PC-3 (cell line): ENCODE results near the gene GFAP. TPM values are rescaled to one million over a fixed set of nuclear protein-coding genes. Genes with fewer than 3 reads are reported as not detected.

ENCODE experiments used
- ATAC-seq: fragments of 200-7000 bp; cut with Tn5 transposase; 2 replicates; pipeline ENCODE4 v1.9.1; 2020; ENCODE audit warnings: mild to moderate bottlenecking, moderate library complexity
- BruUV-seq: library from RNA; stranded (reverse); fragments of 400-500 nt; replicated peaks from 2 replicates; lab custom pipeline; 2021; lab: Mats Ljungman, UMichigan
- CTCF ChIA-PET: fragments of 300-600 bp; sonication (Branson Sonifier 250); formaldehyde crosslinking; loops from one replicate; lab custom pipeline; 2022; ENCODE audit warnings: antibody characterized with exemption; lab: Charles Lee
- POLR2A ChIA-PET: fragments of 300-600 bp; sonication (Branson Sonifier 250); formaldehyde crosslinking; loops from one replicate; lab custom pipeline; 2022; ENCODE audit warnings: antibody characterized with exemption; ENCODE audit not compliant: unreplicated experiment; lab: Charles Lee
- DNase-seq: peaks from one replicate; pipeline ENCODE4 v3.0.0-alpha.2; 2015
- H2AFZ ChIP-seq: fragments of 300-600 bp; sonication (generic); 2 replicates; pipeline ENCODE4 v1.6.0; 2016; ENCODE audit warnings: antibody characterized with exemption, low read length
- H3F3A ChIP-seq: fragments of 300-600 bp; sonication (generic); one replicate; pipeline ENCODE4 v1.6.0; 2017; ENCODE audit warnings: antibody characterized with exemption, low read length, control low read depth, mild to moderate bottlenecking; ENCODE audit not compliant: unreplicated experiment
- H3K27ac ChIP-seq: fragments of 300-600 bp; sonication (generic); 2 replicates; pipeline ENCODE4 v1.5.1; 2016; ENCODE audit warnings: mild to moderate bottlenecking, low read length
- H3K27me3 ChIP-seq: fragments of 300-600 bp; sonication (generic); 2 replicates; pipeline ENCODE4 v1.6.1; 2016; ENCODE audit warnings: low read length, mixed read lengths
- H3K36me3 ChIP-seq: fragments of 300-600 bp; sonication (generic); 2 replicates; pipeline ENCODE4 v1.6.1; 2016; ENCODE audit warnings: low read depth, mixed run types, low read length, mixed read lengths
- H3K4me1 ChIP-seq: fragments of 300-600 bp; sonication (generic); 2 replicates; pipeline ENCODE4 v1.5.1; 2016; ENCODE audit warnings: low read length; ENCODE audit not compliant: insufficient read depth
- H3K4me2 ChIP-seq: fragments of 300-600 bp; sonication (generic); 2 replicates; pipeline ENCODE4 v1.6.0; 2016; ENCODE audit warnings: low read length
- H3K4me3 ChIP-seq: fragments of 300-600 bp; sonication (generic); 2 replicates; pipeline ENCODE4 v1.5.1; 2016; ENCODE audit warnings: mild to moderate bottlenecking, low read length, mixed read lengths
- H3K79me2 ChIP-seq: fragments of 300-600 bp; sonication (generic); 2 replicates; pipeline ENCODE4 v1.6.1; 2017; ENCODE audit warnings: low read length, mixed read lengths
- H3K9ac ChIP-seq: fragments of 300-600 bp; sonication (generic); 2 replicates; pipeline ENCODE4 v1.6.0; 2016; ENCODE audit warnings: mild to moderate bottlenecking, low read length
- H3K9me2 ChIP-seq: fragments of 300-600 bp; sonication (generic); replicated peaks from 2 replicates; pipeline ENCODE4 v1.6.1; 2016; ENCODE audit warnings: mixed run types, low read length, mixed read lengths
- H3K9me3 ChIP-seq: fragments of 300-600 bp; sonication (generic); 2 replicates; pipeline ENCODE4 v1.6.1; 2016; ENCODE audit warnings: low read length, mixed read lengths
- H4K20me1 ChIP-seq: fragments of 300-600 bp; sonication (generic); 2 replicates; pipeline ENCODE4 v1.6.1; 2016; ENCODE audit warnings: low read length, mixed read lengths
- CTCF ChIP-seq: fragments of 300-600 bp; sonication (generic); conservative IDR thresholded peaks from 2 replicates; pipeline ENCODE4 v1.5.1; 2017; ENCODE audit warnings: antibody characterized with exemption, low read depth, mild to moderate bottlenecking, low read length
- EZH2 ChIP-seq: fragments of 300-600 bp; sonication (generic); IDR thresholded peaks from one replicate; pipeline ENCODE4 v1.6.1; 2017; ENCODE audit warnings: antibody characterized with exemption, mild to moderate bottlenecking, low read length; ENCODE audit not compliant: unreplicated experiment
- EZH2phosphoT487 ChIP-seq: fragments of 300-600 bp; sonication (generic); IDR thresholded peaks from 2 replicates; pipeline ENCODE4 v1.6.1; 2018; ENCODE audit warnings: mild to moderate bottlenecking, antibody characterized with exemption, low read length, borderline replicate concordance
- intact Hi-C: fragments of 100-400 bp; cut with micrococcal nuclease; formaldehyde crosslinking; loops from 2 replicates; pipeline ENCODE4 v1.9.0; 2023
- total RNA-seq: library from RNA; depleted of rRNA; stranded (reverse); fragments of >200 nt; gene quantifications from 2 replicates; pipeline ENCODE4 v1.2.3, GENCODE V29; 2014

Gene GFAP
- total RNA-seq, 1 experiment from 2014 or later, result 0.29 TPM

GRCh38 chr17:44933824-44934744, 18.8 kb upstream of the GFAP start:
- H3K9me3 ChIP-seq, result no peaks in the 10 kb centered on the region
- H3K79me2 ChIP-seq, result peaks cover 30% of the 10 kb centered on the region
- POLR2A ChIA-PET, result no interaction called here
- DNase-seq (no peak), ATAC-seq (no peak)
- no TSS peak for BruUV-seq
- H3K9ac ChIP-seq, result no peak overlapping the region
- no peak overlapping the region for H3K4me3 ChIP-seq
- CTCF ChIA-PET, result interaction anchor here (0.7 kb wide), 1 partner anchor 127 kb away, joined by 4 read pairs; the partner anchor contains the start of gene NMT1
- H3K27ac ChIP-seq, result no peak overlapping the region
- intact Hi-C loops, result no loop called here
- H3K4me2 ChIP-seq, result no peak overlapping the region
- no peaks in the 10 kb centered on the region for H3F3A ChIP-seq
- no peaks in the 10 kb centered on the region for H3K9me2 ChIP-seq
- peaks cover 10% of the 10 kb centered on the region; the same call in 1 of the 2 replicates for H4K20me1 ChIP-seq
- peaks cover 87% of the 10 kb centered on the region for H3K36me3 ChIP-seq
- no peak overlapping the region for H2AFZ ChIP-seq
- no peak for TF ChIP-seq EZH2
- TF ChIP-seq EZH2phosphoT487, result no peak
- TF ChIP-seq CTCF, result no peak
- H3K4me1 ChIP-seq, result no peaks in the 10 kb centered on the region
- no peaks in the 10 kb centered on the region for H3K27me3 ChIP-seq

DNA sequence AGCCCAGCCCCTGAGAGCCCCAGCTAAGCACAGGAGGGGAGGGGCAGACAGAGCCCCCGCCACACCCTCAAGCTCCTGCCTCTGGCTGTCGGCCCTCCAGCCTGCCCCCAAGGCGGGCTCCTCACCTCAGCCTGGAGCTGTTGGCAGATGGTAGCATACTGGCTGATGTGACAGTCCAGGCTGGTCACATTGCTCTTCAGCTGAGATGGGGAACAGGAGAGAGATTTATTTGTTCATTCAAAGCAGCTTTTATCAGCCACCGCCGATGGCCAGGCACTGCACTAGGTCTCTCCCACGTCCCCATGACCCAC, 17.4 kb upstream of the GFAP start:
- ChIA-PET CTCF (no interaction called here), POLR2A (no interaction called here)
- Histone ChIP-seq H3F3A (no peaks in the 10 kb centered on the region), H3K4me1 (no peaks in the 10 kb centered on the region), H3K27me3 (no peaks in the 10 kb centered on the region), H3K9me2 (no peaks in the 10 kb centered on the region), H4K20me1 (peaks cover 10% of the 10 kb centered on the region; the same call in 1 of the 2 replicates), H3K36me3 (peaks cover 93% of the 10 kb centered on the region), H3K9me3 (no peaks in the 10 kb centered on the region), H3K4me2 (no peak overlapping the region), H3K27ac (no peak overlapping the region), H2AFZ (no peak overlapping the region), H3K79me2 (peaks cover 17% of the 10 kb centered on the region), H3K4me3 (no peak overlapping the region), H3K9ac (no peak overlapping the region)
- ATAC-seq, result no peak
- intact Hi-C loops, result no loop called here
- no peak for DNase-seq
- TF ChIP-seq CTCF (no peak), EZH2phosphoT487 (no peak), EZH2 (no peak)
- no TSS peak for BruUV-seq
